ENCODE results near the gene DCHS1. TPM values are rescaled to one million over a fixed set of nuclear protein-coding genes. Genes with fewer than 3 reads are reported as not detected.

Gene DCHS1
- total and polyA plus RNA-seq, 9 of the 15 experiments (the other 6 are each of a cell fraction or from before 2014, with no cell fraction given), result 0.04 to 0.49 (median 0.14) TPM; not detected in 2

DNA sequence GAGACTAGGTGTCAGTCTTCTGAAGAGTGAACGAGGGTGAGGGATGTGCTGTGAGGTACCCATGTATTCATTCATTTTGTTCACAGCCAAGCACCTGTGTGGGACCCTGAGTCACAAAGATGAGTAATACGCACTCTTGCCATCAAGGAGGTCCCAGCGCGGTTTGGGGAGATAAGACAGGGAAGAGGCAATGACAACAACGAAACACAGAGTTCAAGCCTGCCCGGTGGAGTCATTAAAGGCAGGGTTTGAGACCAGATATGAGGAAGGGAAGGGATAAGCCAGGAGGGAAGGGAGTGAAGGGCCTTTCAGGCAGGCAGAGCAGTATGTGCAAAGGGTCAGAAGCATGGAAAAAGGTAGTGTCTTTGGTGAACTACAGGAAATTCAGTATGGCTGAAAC, 4.6 kb downstream of the DCHS1 start (continued):
- TF ChIP-seq EP300 (IDR thresholded peaks at IDR 0.05; ENCODE audit: low read length), result no peak; the same call in 1 of the 2 replicates
- no peak for TF ChIP-seq STAT5B (CRISPR knock-in tag; IDR thresholded peaks at IDR 0.05)
- no peak for TF ChIP-seq MEF2A (IDR thresholded peaks at IDR 0.05; ENCODE audit: control insufficient read depth, low read depth, low read length)
- TF ChIP-seq, protein P1, sequence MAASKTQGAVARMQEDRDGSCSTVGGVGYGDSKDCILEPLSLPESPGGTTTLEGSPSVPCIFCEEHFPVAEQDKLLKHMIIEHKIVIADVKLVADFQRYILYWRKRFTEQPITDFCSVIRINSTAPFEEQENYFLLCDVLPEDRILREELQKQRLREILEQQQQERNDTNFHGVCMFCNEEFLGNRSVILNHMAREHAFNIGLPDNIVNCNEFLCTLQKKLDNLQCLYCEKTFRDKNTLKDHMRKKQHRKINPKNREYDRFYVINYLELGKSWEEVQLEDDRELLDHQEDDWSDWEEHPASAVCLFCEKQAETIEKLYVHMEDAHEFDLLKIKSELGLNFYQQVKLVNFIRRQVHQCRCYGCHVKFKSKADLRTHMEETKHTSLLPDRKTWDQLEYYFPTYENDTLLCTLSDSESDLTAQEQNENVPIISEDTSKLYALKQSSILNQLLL (CRISPR knock-in tag; IDR thresholded peaks at IDR 0.05; ENCODE audit: borderline replicate concordance), result no peak
- TF ChIP-seq EHMT2 (IDR thresholded peaks at IDR 0.05), result 0 out of 2 replicates have a peak, but pooled peaks have one; percentile 51
- TF ChIP-seq BACH1 (tag; IDR thresholded peaks at IDR 0.05), result no peak
- TF ChIP-seq ZNF354B (CRISPR knock-in tag; IDR thresholded peaks at IDR 0.05), result no peak
- TF ChIP-seq PTRF (tag; IDR thresholded peaks at IDR 0.05), result no peak
- TF ChIP-seq HNRNPH1 (optimal IDR thresholded peaks at IDR 0.05; ENCODE audit: low read depth, low read length), result no peak
- TF ChIP-seq, protein P2, sequence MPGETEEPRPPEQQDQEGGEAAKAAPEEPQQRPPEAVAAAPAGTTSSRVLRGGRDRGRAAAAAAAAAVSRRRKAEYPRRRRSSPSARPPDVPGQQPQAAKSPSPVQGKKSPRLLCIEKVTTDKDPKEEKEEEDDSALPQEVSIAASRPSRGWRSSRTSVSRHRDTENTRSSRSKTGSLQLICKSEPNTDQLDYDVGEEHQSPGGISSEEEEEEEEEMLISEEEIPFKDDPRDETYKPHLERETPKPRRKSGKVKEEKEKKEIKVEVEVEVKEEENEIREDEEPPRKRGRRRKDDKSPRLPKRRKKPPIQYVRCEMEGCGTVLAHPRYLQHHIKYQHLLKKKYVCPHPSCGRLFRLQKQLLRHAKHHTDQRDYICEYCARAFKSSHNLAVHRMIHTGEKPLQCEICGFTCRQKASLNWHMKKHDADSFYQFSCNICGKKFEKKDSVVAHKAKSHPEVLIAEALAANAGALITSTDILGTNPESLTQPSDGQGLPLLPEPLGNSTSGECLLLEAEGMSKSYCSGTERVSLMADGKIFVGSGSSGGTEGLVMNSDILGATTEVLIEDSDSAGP (CRISPR knock-in tag; IDR thresholded peaks at IDR 0.05), result no peak
- TF ChIP-seq, protein P3, sequence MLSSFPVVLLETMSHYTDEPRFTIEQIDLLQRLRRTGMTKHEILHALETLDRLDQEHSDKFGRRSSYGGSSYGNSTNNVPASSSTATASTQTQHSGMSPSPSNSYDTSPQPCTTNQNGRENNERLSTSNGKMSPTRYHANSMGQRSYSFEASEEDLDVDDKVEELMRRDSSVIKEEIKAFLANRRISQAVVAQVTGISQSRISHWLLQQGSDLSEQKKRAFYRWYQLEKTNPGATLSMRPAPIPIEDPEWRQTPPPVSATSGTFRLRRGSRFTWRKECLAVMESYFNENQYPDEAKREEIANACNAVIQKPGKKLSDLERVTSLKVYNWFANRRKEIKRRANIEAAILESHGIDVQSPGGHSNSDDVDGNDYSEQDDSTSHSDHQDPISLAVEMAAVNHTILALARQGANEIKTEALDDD (IDR thresholded peaks at IDR 0.05), result no peak
- TF ChIP-seq, protein P4, sequence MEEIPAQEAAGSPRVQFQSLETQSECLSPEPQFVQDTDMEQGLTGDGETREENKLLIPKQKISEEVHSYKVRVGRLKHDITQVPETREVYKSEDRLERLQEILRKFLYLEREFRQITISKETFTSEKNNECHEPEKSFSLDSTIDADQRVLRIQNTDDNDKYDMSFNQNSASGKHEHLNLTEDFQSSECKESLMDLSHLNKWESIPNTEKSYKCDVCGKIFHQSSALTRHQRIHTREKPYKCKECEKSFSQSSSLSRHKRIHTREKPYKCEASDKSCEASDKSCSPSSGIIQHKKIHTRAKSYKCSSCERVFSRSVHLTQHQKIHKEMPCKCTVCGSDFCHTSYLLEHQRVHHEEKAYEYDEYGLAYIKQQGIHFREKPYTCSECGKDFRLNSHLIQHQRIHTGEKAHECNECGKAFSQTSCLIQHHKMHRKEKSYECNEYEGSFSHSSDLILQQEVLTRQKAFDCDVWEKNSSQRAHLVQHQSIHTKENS (CRISPR knock-in tag; IDR thresholded peaks at IDR 0.05), result no peak
- TF ChIP-seq SREBF2 (CRISPR knock-in tag; IDR thresholded peaks at IDR 0.05), result no peak
- TF ChIP-seq, protein P5, sequence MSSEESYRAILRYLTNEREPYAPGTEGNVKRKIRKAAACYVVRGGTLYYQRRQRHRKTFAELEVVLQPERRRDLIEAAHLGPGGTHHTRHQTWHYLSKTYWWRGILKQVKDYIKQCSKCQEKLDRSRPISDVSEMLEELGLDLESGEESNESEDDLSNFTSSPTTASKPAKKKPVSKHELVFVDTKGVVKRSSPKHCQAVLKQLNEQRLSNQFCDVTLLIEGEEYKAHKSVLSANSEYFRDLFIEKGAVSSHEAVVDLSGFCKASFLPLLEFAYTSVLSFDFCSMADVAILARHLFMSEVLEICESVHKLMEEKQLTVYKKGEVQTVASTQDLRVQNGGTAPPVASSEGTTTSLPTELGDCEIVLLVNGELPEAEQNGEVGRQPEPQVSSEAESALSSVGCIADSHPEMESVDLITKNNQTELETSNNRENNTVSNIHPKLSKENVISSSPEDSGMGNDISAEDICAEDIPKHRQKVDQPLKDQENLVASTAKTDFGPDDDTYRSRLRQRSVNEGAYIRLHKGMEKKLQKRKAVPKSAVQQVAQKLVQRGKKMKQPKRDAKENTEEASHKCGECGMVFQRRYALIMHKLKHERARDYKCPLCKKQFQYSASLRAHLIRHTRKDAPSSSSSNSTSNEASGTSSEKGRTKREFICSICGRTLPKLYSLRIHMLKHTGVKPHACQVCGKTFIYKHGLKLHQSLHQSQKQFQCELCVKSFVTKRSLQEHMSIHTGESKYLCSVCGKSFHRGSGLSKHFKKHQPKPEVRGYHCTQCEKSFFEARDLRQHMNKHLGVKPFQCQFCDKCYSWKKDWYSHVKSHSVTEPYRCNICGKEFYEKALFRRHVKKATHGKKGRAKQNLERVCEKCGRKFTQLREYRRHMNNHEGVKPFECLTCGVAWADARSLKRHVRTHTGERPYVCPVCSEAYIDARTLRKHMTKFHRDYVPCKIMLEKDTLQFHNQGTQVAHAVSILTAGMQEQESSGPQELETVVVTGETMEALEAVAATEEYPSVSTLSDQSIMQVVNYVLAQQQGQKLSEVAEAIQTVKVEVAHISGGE (CRISPR knock-in tag; IDR thresholded peaks at IDR 0.05), result no peak
- TF ChIP-seq HNRNPK (IDR thresholded peaks at IDR 0.05; ENCODE audit: low read depth, low read length, poor library complexity, severe bottlenecking), result no peak
- peak; percentile 42; the same call in 1 of the 2 replicates for TF ChIP-seq POLR2AphosphoS5 (IDR thresholded peaks at IDR 0.05; ENCODE audit: control insufficient read depth, insufficient read depth, low read depth, low read length)

All from K562 (cell line).